Keratinocyte (primary cell): Measurements from ENCODE around the gene RSPH9. TPM values are rescaled to one million over a fixed set of nuclear protein-coding genes. Genes with fewer than 3 reads are reported as not detected.

ENCODE experiments used
- DNase-seq: peaks from one replicate; pipeline ENCODE4 v3.0.0-alpha.2; 2011; ENCODE audit warnings: low read depth, missing footprints, low spot score
- FAIRE-seq: peaks from 2 replicates; lab custom pipeline; 2011; peaks lifted over from hg19 to GRCh38; lab: Jason Lieb, UNC
- H2AFZ ChIP-seq: 2 replicates; pipeline ENCODE4 v1.6.0; 2012; ENCODE audit warnings: low read length, control low read depth, inconsistent platforms; ENCODE audit not compliant: control insufficient read depth
- H3K27ac ChIP-seq: 2 replicates; pipeline ENCODE4 v1.5.1; 2011; ENCODE audit warnings: low read length; ENCODE audit not compliant: control insufficient read depth, insufficient read depth
- H3K27me3 ChIP-seq: 3 replicates; pipeline ENCODE4 v1.6.0; 2011; ENCODE audit warnings: low read length; ENCODE audit not compliant: control insufficient read depth, insufficient read depth; ENCODE audit errors: extremely low read depth
- H3K36me3 ChIP-seq, 2 experiments: 2 replicates in 1 of 2; 3 replicates in 1 of 2; pipeline ENCODE4 v1.5.1; 2011; ENCODE audit warnings: low read length in 2 of 2, mild to moderate bottlenecking in 1 of 2; ENCODE audit not compliant: control insufficient read depth in 2 of 2, insufficient read depth in 2 of 2; ENCODE audit errors: extremely low read depth in 1 of 2
- H3K4me1 ChIP-seq: 3 replicates; pipeline ENCODE4 v1.5.1; 2011; ENCODE audit warnings: low read length; ENCODE audit not compliant: control insufficient read depth, insufficient read depth; ENCODE audit errors: extremely low read depth
- H3K4me2 ChIP-seq: 3 replicates; pipeline ENCODE4 v1.6.0; 2011; ENCODE audit warnings: low read depth, low read length; ENCODE audit not compliant: control insufficient read depth, insufficient read depth; ENCODE audit errors: extremely low read depth
- H3K4me3 ChIP-seq, 3 experiments: fragments of 200-600 bp in 1 of 3; sonication (generic) in 1 of 3; 2 replicates in 2 of 3; 3 replicates in 1 of 3; pipeline ENCODE4 v1.5.1; 2011 to 2016; ENCODE audit warnings: low read length in 3 of 3, mild to moderate bottlenecking in 3 of 3, control low read depth in 2 of 3, inconsistent platforms in 1 of 3, low read depth in 1 of 3, mixed read lengths in 1 of 3, mixed run types in 1 of 3, moderate library complexity in 1 of 3; ENCODE audit not compliant: control insufficient read depth in 2 of 3, insufficient read depth in 2 of 3; ENCODE audit errors: extremely low read depth in 1 of 3
- H3K79me2 ChIP-seq: 2 replicates; pipeline ENCODE4 v1.6.0; 2012; ENCODE audit warnings: low read length; ENCODE audit not compliant: control insufficient read depth, insufficient read depth
- H3K9ac ChIP-seq: 3 replicates; pipeline ENCODE4 v1.6.0; 2011; ENCODE audit warnings: low read length; ENCODE audit not compliant: control insufficient read depth, insufficient read depth; ENCODE audit errors: extremely low read depth
- H3K9me1 ChIP-seq: 3 replicates; pipeline ENCODE4 v1.6.0; 2011; ENCODE audit warnings: low read length; ENCODE audit not compliant: control insufficient read depth, insufficient read depth; ENCODE audit errors: extremely low read depth
- H3K9me3 ChIP-seq: 2 replicates; pipeline ENCODE4 v1.5.1; 2012; ENCODE audit warnings: low read depth, low read length; ENCODE audit not compliant: control insufficient read depth
- H4K20me1 ChIP-seq: 3 replicates; pipeline ENCODE4 v1.6.0; 2011; ENCODE audit warnings: low read length; ENCODE audit not compliant: control insufficient read depth, insufficient read depth; ENCODE audit errors: extremely low read depth
- CTCF ChIP-seq, 3 experiments: IDR thresholded peaks in 1 of 3; conservative IDR thresholded peaks in 1 of 3; optimal IDR thresholded peaks in 1 of 3; 2 replicates in 2 of 3; 3 replicates in 1 of 3; pipeline versions ENCODE3 to v1.5.1; 2011; ENCODE audit warnings: low read length in 3 of 3, mild to moderate bottlenecking in 3 of 3, moderate library complexity in 2 of 3, control low read depth in 1 of 3, inconsistent platforms in 1 of 3; ENCODE audit not compliant: insufficient read depth in 2 of 3; ENCODE audit errors: extremely low read depth in 1 of 3
- EZH2 ChIP-seq: IDR thresholded peaks from one replicate; pipeline ENCODE4 v1.6.1; 2012; ENCODE audit warnings: inconsistent platforms, mild to moderate bottlenecking, low read length, moderate library complexity
- dilution Hi-C: fragments of 300-500 bp; cut with MboI; formaldehyde crosslinking; loops from one replicate; pipeline ENCODE4 v1.7.0; 2020; ENCODE audit warnings: low sequenced_read_pairs; ENCODE audit not compliant: extremely low pct_ligation_motif_present
- polyA plus RNA-seq, 5 experiments: library from polyadenylated mRNA; depleted of rRNA in 3 of 5; stranded (reverse) in 3 of 5; stranded (forward) in 1 of 5; unstranded in 1 of 5; fragments of >200 nt; gene quantifications; 1 replicate in 1 of 5; 2 replicates in 3 of 5; 3 replicates in 1 of 5; pipeline versions ENCODE4 v1.2.1 to v1.2.3, GENCODE V29; 2011 to 2012; ENCODE audit warnings: missing spikeins in 2 of 5, low read depth in 1 of 5, low replicate concordance in 1 of 5

Gene RSPH9
- polyA plus RNA-seq, 1 donor (not counting 4 experiments of a cell fraction or from before 2014, with no cell fraction given), result not detected

GRCh38 chr6:43717822-43718221, 73.0 kb downstream of the RSPH9 start:
- no peaks in the 10 kb centered on the region for H3K36me3 ChIP-seq
- H2AFZ ChIP-seq, result no peak overlapping the region
- H3K9me1 ChIP-seq, result no peaks in the 10 kb centered on the region
- dilution Hi-C loops, result no loop called here
- H4K20me1 ChIP-seq, result no peaks in the 10 kb centered on the region
- H3K4me3 ChIP-seq, result no peak overlapping the region
- no peak overlapping the region for H3K9ac ChIP-seq
- peaks cover 13% of the 10 kb centered on the region for H3K27me3 ChIP-seq
- no peaks in the 10 kb centered on the region for H3K4me1 ChIP-seq
- H3K27ac ChIP-seq, result no peak overlapping the region
- no peaks in the 10 kb centered on the region for H3K9me3 ChIP-seq
- DNase-seq, result no peak
- FAIRE-seq, result no peak
- H3K4me2 ChIP-seq, result no peak overlapping the region
- no peaks in the 10 kb centered on the region for H3K79me2 ChIP-seq
- no peak for TF ChIP-seq EZH2
- no peak for TF ChIP-seq CTCF (optimal IDR thresholded peaks at IDR 0.05 in 1 of 3, IDR thresholded peaks at IDR 0.05 in 1 of 3, conservative IDR thresholded peaks at IDR 0.05 in 1 of 3; ENCODE audit: extremely low read depth in 1 of 3, insufficient read depth in 2 of 3, low read length in 3 of 3)

GRCh38 chr6:43718387-43719105, 73.7 kb downstream of the RSPH9 start:
- no peaks in the 10 kb centered on the region for H3K79me2 ChIP-seq
- dilution Hi-C loops, result no loop called here
- no peak overlapping the region for H3K4me2 ChIP-seq
- DNase-seq, result no peak
- no peaks in the 10 kb centered on the region for H3K9me3 ChIP-seq
- no peak for FAIRE-seq
- H3K4me3 ChIP-seq, result no peak overlapping the region
- TF ChIP-seq EZH2 (no peak), CTCF (optimal IDR thresholded peaks at IDR 0.05 in 1 of 3, IDR thresholded peaks at IDR 0.05 in 1 of 3, conservative IDR thresholded peaks at IDR 0.05 in 1 of 3; ENCODE audit: extremely low read depth in 1 of 3, insufficient read depth in 2 of 3, low read length in 3 of 3) (no peak)
- H3K9ac ChIP-seq, result no peak overlapping the region
- H3K27ac ChIP-seq, result no peak overlapping the region
- no peaks in the 10 kb centered on the region for H3K9me1 ChIP-seq
- no peaks in the 10 kb centered on the region for H3K36me3 ChIP-seq
- no peak overlapping the region for H2AFZ ChIP-seq
- H3K27me3 ChIP-seq, result peaks cover 13% of the 10 kb centered on the region
- H3K4me1 ChIP-seq, result peaks cover 2% of the 10 kb centered on the region
- H4K20me1 ChIP-seq, result no peaks in the 10 kb centered on the region
